Measurements from ENCODE around the gene PANK1. TPM values are rescaled to one million over a fixed set of nuclear protein-coding genes. Genes with fewer than 3 reads are reported as not detected.

The PANK1 gene
- total RNA-seq, 2 experiments from 2014 or later = 12.1 to 16.1 TPM

DNA sequence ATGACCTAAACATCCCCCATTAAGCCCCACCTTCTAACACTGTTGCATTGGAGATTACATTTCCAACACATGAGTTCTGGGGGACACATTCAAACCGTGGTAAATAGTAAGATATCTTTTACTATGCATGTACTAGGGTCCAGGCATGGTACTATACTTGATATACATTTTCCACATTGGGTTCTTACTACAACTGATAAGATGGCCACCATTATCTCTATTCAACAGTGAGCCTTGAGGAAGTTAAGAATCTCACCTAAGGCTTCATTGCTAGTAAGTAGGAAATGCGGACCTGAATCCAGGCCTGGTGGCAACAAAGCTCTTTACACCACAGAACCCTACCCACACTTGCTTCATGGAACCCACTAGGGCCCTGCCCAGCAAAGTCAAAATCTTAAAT is 5.7 kb downstream of the PANK1 start:
- H3K9me3 ChIP-seq (ENCODE audit: low read length) = no peaks in the 10 kb centered on the region
- ChIA-PET CTCF (ENCODE audit: unreplicated experiment) (no interaction called here), POLR2A (no interaction called here)
- no peak overlapping the region for H3K4me3 ChIP-seq (ENCODE audit: low read depth, low read length, poor library complexity, severe bottlenecking)
- H3K79me2 ChIP-seq (ENCODE audit: insufficient read depth, low read depth, low read length) = peaks cover 51% of the 10 kb centered on the region
- peaks cover 31% of the 10 kb centered on the region for H3K36me3 ChIP-seq (ENCODE audit: insufficient read depth, low read length)
- no peak overlapping the region for H2AFZ ChIP-seq (ENCODE audit: low read length)
- H3K27ac ChIP-seq (ENCODE audit: low read depth, low read length, poor library complexity, severe bottlenecking) = no peak overlapping the region
- no peak overlapping the region for H3K4me2 ChIP-seq (ENCODE audit: low read length)
- no TSS peak for BruUV-seq (replicated peaks)
- intact Hi-C loops (cut with micrococcal nuclease; ENCODE audit: unreplicated experiment) = no loop called here
- no peaks in the 10 kb centered on the region for H3K9me2 ChIP-seq (ENCODE audit: insufficient read depth, low read length)
- DNase-seq (ENCODE audit: low spot score) = no peak
- peaks cover 14% of the 10 kb centered on the region for H3K4me1 ChIP-seq (ENCODE audit: insufficient read depth, low read length, poor library complexity, severe bottlenecking)
- H4K20me1 ChIP-seq (ENCODE audit: insufficient read depth, low read length) = peaks cover 8% of the 10 kb centered on the region; the same call in 1 of the 2 replicates
- TF ChIP-seq EZH2phosphoT487 (IDR thresholded peaks at IDR 0.05; ENCODE audit: borderline replicate concordance, low read depth, low read length) = no peak
- TF ChIP-seq, protein P1, sequence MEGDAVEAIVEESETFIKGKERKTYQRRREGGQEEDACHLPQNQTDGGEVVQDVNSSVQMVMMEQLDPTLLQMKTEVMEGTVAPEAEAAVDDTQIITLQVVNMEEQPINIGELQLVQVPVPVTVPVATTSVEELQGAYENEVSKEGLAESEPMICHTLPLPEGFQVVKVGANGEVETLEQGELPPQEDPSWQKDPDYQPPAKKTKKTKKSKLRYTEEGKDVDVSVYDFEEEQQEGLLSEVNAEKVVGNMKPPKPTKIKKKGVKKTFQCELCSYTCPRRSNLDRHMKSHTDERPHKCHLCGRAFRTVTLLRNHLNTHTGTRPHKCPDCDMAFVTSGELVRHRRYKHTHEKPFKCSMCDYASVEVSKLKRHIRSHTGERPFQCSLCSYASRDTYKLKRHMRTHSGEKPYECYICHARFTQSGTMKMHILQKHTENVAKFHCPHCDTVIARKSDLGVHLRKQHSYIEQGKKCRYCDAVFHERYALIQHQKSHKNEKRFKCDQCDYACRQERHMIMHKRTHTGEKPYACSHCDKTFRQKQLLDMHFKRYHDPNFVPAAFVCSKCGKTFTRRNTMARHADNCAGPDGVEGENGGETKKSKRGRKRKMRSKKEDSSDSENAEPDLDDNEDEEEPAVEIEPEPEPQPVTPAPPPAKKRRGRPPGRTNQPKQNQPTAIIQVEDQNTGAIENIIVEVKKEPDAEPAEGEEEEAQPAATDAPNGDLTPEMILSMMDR (conservative IDR thresholded peaks at IDR 0.05; ENCODE audit: low read length) = no peak

DNA sequence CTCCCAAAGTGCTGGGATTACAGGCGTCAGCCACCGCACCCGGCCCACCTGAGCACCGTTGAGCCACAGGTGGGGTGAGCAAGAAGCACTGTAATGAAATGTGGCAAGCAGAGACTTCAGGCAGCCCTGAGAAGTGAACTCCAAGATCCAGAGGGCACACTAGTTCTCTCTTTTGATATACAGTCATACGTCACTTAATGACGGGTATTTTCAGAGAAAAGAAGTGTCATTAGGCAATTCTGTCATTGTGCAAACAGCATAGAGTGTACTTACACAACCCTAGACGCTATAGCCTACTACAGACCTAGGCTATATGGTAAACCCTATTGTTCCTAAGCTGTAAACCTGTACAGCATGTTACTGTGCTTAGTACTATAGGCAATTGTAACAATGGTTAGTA is 7.9 kb downstream of the PANK1 start:
- TF ChIP-seq, protein P1 (conservative IDR thresholded peaks at IDR 0.05; ENCODE audit: low read length) = no peak
- TF ChIP-seq EZH2phosphoT487 (IDR thresholded peaks at IDR 0.05; ENCODE audit: borderline replicate concordance, low read depth, low read length) = no peak
- Histone ChIP-seq H3K4me3 (ENCODE audit: low read depth, low read length, poor library complexity, severe bottlenecking) (no peak overlapping the region), H3K27ac (ENCODE audit: low read depth, low read length, poor library complexity, severe bottlenecking) (no peak overlapping the region), H3K79me2 (ENCODE audit: insufficient read depth, low read depth, low read length) (peaks cover 35% of the 10 kb centered on the region), H4K20me1 (ENCODE audit: insufficient read depth, low read length) (no peaks in the 10 kb centered on the region), H3K36me3 (ENCODE audit: insufficient read depth, low read length) (peaks cover 46% of the 10 kb centered on the region), H3K4me2 (ENCODE audit: low read length) (no peak overlapping the region), H2AFZ (ENCODE audit: low read length) (no peak overlapping the region), H3K4me1 (ENCODE audit: insufficient read depth, low read length, poor library complexity, severe bottlenecking) (peaks cover 1% of the 10 kb centered on the region), H3K9me2 (ENCODE audit: insufficient read depth, low read length) (no peaks in the 10 kb centered on the region), H3K9me3 (ENCODE audit: low read length) (no peaks in the 10 kb centered on the region)
- BruUV-seq (replicated peaks) = no TSS peak
- intact Hi-C loops (cut with micrococcal nuclease; ENCODE audit: unreplicated experiment) = no loop called here
- POLR2A ChIA-PET = interaction anchor here (0.7 to 1.1 kb wide), 3 partner anchors 8 to 1797 kb away, joined by 3 read pairs; no protein-coding TSS in a partner anchor
- DNase-seq (ENCODE audit: low spot score) = no peak
- CTCF ChIA-PET (ENCODE audit: unreplicated experiment) = no interaction called here

DNA sequence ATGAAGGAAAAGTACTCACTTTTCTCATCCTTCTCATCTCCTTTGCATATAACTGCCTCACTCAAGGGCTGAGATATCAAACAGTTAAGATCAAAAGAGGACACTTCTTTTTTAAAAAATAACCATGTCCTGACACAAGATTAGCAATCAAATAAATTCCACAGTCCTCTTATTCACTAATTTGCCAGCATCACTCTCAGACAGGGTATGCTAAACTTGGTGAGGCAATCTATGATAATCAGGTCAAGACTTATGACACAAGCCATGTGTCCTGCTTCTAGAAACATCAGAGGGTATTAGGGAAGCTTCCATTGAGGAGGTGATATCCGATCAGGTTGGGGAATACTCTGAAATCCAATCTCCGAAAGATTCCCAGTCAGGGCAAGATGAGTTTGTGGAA is 10.4 kb downstream of the PANK1 start:
- Histone ChIP-seq H2AFZ (ENCODE audit: low read length) (no peak overlapping the region), H4K20me1 (ENCODE audit: insufficient read depth, low read length) (no peaks in the 10 kb centered on the region), H3K4me2 (ENCODE audit: low read length) (no peak overlapping the region), H3K4me3 (ENCODE audit: low read depth, low read length, poor library complexity, severe bottlenecking) (no peak overlapping the region), H3K27ac (ENCODE audit: low read depth, low read length, poor library complexity, severe bottlenecking) (no peak overlapping the region), H3K9me3 (ENCODE audit: low read length) (no peaks in the 10 kb centered on the region), H3K9me2 (ENCODE audit: insufficient read depth, low read length) (no peaks in the 10 kb centered on the region), H3K79me2 (ENCODE audit: insufficient read depth, low read depth, low read length) (peaks cover 14% of the 10 kb centered on the region; the same call in 1 of the 2 replicates), H3K36me3 (ENCODE audit: insufficient read depth, low read length) (peaks cover 43% of the 10 kb centered on the region), H3K4me1 (ENCODE audit: insufficient read depth, low read length, poor library complexity, severe bottlenecking) (no peaks in the 10 kb centered on the region)
- no peak for DNase-seq (ENCODE audit: low spot score)
- POLR2A ChIA-PET = interaction anchor here (1.8 kb wide), 1 partner anchor 9 kb away, joined by 18 read pairs; no protein-coding TSS in a partner anchor
- BruUV-seq (replicated peaks) = no TSS peak
- intact Hi-C loops (cut with micrococcal nuclease; ENCODE audit: unreplicated experiment) = no loop called here
- CTCF ChIA-PET (ENCODE audit: unreplicated experiment) = no interaction called here
- TF ChIP-seq EZH2phosphoT487 (IDR thresholded peaks at IDR 0.05; ENCODE audit: borderline replicate concordance, low read depth, low read length) = no peak
- TF ChIP-seq, protein P1 (conservative IDR thresholded peaks at IDR 0.05; ENCODE audit: low read length) = no peak
